Measurements from ENCODE around the gene FPR3. TPM values are rescaled to one million over a fixed set of nuclear protein-coding genes. Genes with fewer than 3 reads are reported as not detected.
A peak's percentile ranks its signal among the peaks of the same experiment; 100 is the strongest.

The FPR3 gene
- total RNA-seq, 2 donors from 2014 or later = 1.6 to 4.9 TPM

GRCh38 chr19:51751655-51752054 is 43.3 kb upstream of the FPR3 start, which contains the start of gene FPR1:
Gene FPR1 (minus strand): TSS chr19:51751878. CDS start chr19:51746994, 4,884 bp downstream.
- no peaks in the 10 kb centered on the region for H3K9me3 ChIP-seq
- no peaks in the 10 kb centered on the region for H3K4me1 ChIP-seq
- H3K4me3 ChIP-seq = no peak within 1 kb of the TSS
- no peaks in the 10 kb centered on the region for H3K27me3 ChIP-seq
- WGBS, 2 donors = 21 to 27% methylated on average over 2 of the region's 2 CpGs
- DNase-seq (peak in 1 of 4 donors; percentile 43), ATAC-seq (no peak)
- TF ChIP-seq CTCF (IDR thresholded peaks at IDR 0.05) (no peak), POLR2A (IDR thresholded peaks at IDR 0.05) (peak in 2 of 3 donors; percentile 32 to 65)
- peak within 1 kb of the TSS in 1 of 4 donors; percentile 57 for H3K27ac ChIP-seq
- no peaks in the 10 kb centered on the region for H3K36me3 ChIP-seq (replicated peaks in 1 of 2; ENCODE audit: insufficient read depth in 1 of 2, low read depth in 2 of 2)
- intact Hi-C loops (cut with DNase I) = no loop called here

GRCh38 chr19:51754109-51754508 is 40.8 kb upstream of the FPR3 start:
- no peaks in the 10 kb centered on the region for H3K27me3 ChIP-seq
- no peak overlapping the region for H3K4me3 ChIP-seq
- WGBS, 2 donors = 73 to 81% methylated on average over 4 to 6 of the region's 6 CpGs
- peak overlapping the region in 1 of 4 donors; percentile 61 for H3K27ac ChIP-seq
- H3K9me3 ChIP-seq = no peaks in the 10 kb centered on the region
- H3K4me1 ChIP-seq = no peaks in the 10 kb centered on the region
- ATAC-seq (no peak), DNase-seq (no peak)
- no peak for TF ChIP-seq CTCF (IDR thresholded peaks at IDR 0.05)
- TF ChIP-seq POLR2A (IDR thresholded peaks at IDR 0.05) = no peak
- intact Hi-C loops (cut with DNase I) = no loop called here
- no peaks in the 10 kb centered on the region for H3K36me3 ChIP-seq (replicated peaks in 1 of 2; ENCODE audit: insufficient read depth in 1 of 2, low read depth in 2 of 2)

- H3K27ac ChIP-seq = peak overlapping the region in 1 of 4 donors; percentile 61
Measured at GRCh38 chr19:51754770-51755169, 40.2 kb upstream of the FPR3 start.

GRCh38 chr19:51755571-51755970 is 39.4 kb upstream of the FPR3 start:
- Histone ChIP-seq H3K27ac (no peak overlapping the region), H3K9me3 (no peaks in the 10 kb centered on the region), H3K4me3 (no peak overlapping the region), H3K27me3 (no peaks in the 10 kb centered on the region), H3K4me1 (no peaks in the 10 kb centered on the region), H3K36me3 (replicated peaks in 1 of 2; ENCODE audit: insufficient read depth in 1 of 2, low read depth in 2 of 2) (no peaks in the 10 kb centered on the region)
- TF ChIP-seq CTCF (IDR thresholded peaks at IDR 0.05) = no peak
- intact Hi-C loops (cut with DNase I) = no loop called here
- DNase-seq = no peak
- ATAC-seq = no peak
- WGBS, 2 donors = 72 to 78% methylated on average over 7 of the region's 7 CpGs

More at GRCh38 chr19:51754770-51755169, 40.2 kb upstream of the FPR3 start:
- WGBS, 2 donors = 61 to 69% methylated on average over 4 of the region's 4 CpGs
- no peaks in the 10 kb centered on the region for H3K9me3 ChIP-seq
- H3K36me3 ChIP-seq (replicated peaks in 1 of 2; ENCODE audit: insufficient read depth in 1 of 2, low read depth in 2 of 2) = no peaks in the 10 kb centered on the region
- TF ChIP-seq CTCF (IDR thresholded peaks at IDR 0.05) (no peak), POLR2A (IDR thresholded peaks at IDR 0.05) (no peak)
- DNase-seq (no peak), ATAC-seq (no peak)
- no peaks in the 10 kb centered on the region for H3K4me1 ChIP-seq
- H3K4me3 ChIP-seq = no peak overlapping the region
- no peaks in the 10 kb centered on the region for H3K27me3 ChIP-seq
- intact Hi-C loops (cut with DNase I) = no loop called here

GRCh38 chr19:51760697-51761356 is 34.1 kb upstream of the FPR3 start, which contains the start of gene FPR2:
Gene FPR2 (plus strand): TSS chr19:51761180. CDS start chr19:51768659, 7,479 bp downstream.
- Histone ChIP-seq H3K36me3 (replicated peaks in 1 of 2; ENCODE audit: insufficient read depth in 1 of 2, low read depth in 2 of 2) (no peaks in the 10 kb centered on the region), H3K4me1 (no peaks in the 10 kb centered on the region), H3K9me3 (no peaks in the 10 kb centered on the region), H3K27me3 (no peaks in the 10 kb centered on the region), H3K4me3 (no peak within 1 kb of the TSS), H3K27ac (no peak within 1 kb of the TSS)
- 40 to 49% methylated on average over 8 of the region's 8 CpGs for WGBS, 2 donors
- TF ChIP-seq POLR2A (IDR thresholded peaks at IDR 0.05) (no peak), CTCF (IDR thresholded peaks at IDR 0.05) (no peak)
- no peak for DNase-seq
- no peak for ATAC-seq
- intact Hi-C loops (cut with DNase I) = no loop called here

All from body of pancreas (tissue), 4 donors.